ENCODE measurements around the gene MTG2. TPM values are rescaled to one million over a fixed set of nuclear protein-coding genes. Genes with fewer than 3 reads are reported as not detected.

MTG2 gene
- total and polyA plus RNA-seq, 2 of the 13 experiments (the other 11 are each of a cell fraction or from before 2014, with no cell fraction given) = 20.4 to 37.8 TPM

DNA sequence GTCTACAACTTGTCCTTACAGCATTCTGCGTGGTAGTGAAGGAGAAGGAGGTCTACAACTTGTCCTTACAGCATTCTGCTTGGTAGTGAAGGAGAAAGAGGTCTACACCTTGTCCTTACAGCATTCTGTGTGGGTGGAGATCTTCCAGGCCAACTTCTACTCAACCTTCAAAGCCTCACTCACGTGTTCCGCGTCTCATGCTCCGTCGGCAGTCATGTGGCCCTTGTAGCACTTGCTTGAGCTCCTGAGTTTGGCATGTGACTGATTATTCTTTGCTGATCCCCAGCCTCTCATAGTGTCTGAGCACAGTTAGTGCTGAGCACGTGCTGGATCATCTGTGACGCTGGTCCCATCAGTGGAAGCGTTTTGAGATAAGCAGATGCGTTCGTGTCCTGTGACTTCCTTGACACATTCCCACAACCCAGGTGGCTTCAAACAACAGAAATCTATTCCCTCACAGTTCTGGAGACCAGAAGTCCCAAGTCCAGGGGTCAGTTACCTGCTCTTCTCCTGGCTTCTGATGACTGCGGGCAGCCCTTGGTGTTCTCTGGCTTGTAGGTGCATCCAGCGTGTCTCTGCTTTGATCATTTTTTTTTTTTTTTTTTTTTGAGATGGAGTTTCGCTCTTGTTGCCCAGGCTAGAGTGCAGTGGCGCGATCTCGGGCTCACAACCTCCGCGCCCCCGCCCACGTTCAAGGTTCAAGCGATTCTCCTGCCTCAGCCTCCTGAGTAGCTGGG, 36.6 kb upstream of the MTG2 start (continued):
- TF ChIP-seq, protein P1, sequence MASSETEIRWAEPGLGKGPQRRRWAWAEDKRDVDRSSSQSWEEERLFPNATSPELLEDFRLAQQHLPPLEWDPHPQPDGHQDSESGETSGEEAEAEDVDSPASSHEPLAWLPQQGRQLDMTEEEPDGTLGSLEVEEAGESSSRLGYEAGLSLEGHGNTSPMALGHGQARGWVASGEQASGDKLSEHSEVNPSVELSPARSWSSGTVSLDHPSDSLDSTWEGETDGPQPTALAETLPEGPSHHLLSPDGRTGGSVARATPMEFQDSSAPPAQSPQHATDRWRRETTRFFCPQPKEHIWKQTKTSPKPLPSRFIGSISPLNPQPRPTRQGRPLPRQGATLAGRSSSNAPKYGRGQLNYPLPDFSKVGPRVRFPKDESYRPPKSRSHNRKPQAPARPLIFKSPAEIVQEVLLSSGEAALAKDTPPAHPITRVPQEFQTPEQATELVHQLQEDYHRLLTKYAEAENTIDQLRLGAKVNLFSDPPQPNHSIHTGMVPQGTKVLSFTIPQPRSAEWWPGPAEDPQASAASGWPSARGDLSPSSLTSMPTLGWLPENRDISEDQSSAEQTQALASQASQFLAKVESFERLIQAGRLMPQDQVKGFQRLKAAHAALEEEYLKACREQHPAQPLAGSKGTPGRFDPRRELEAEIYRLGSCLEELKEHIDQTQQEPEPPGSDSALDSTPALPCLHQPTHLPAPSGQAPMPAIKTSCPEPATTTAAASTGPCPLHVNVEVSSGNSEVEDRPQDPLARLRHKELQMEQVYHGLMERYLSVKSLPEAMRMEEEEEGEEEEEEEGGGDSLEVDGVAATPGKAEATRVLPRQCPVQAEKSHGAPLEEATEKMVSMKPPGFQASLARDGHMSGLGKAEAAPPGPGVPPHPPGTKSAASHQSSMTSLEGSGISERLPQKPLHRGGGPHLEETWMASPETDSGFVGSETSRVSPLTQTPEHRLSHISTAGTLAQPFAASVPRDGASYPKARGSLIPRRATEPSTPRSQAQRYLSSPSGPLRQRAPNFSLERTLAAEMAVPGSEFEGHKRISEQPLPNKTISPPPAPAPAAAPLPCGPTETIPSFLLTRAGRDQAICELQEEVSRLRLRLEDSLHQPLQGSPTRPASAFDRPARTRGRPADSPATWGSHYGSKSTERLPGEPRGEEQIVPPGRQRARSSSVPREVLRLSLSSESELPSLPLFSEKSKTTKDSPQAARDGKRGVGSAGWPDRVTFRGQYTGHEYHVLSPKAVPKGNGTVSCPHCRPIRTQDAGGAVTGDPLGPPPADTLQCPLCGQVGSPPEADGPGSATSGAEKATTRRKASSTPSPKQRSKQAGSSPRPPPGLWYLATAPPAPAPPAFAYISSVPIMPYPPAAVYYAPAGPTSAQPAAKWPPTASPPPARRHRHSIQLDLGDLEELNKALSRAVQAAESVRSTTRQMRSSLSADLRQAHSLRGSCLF (CRISPR knock-in tag; IDR thresholded peaks at IDR 0.05; ENCODE audit: borderline replicate concordance) = no peak
- no peak for TF ChIP-seq ZNF207 (IDR thresholded peaks at IDR 0.05; ENCODE audit: borderline replicate concordance)
- TF ChIP-seq TAF15 (IDR thresholded peaks at IDR 0.05; ENCODE audit: low read depth, low read length, poor library complexity, severe bottlenecking) = no peak
- no peak for TF ChIP-seq MAFG (CRISPR knock-in tag; IDR thresholded peaks at IDR 0.05)
- no peak for TF ChIP-seq ZSCAN20 (CRISPR knock-in tag; IDR thresholded peaks at IDR 0.05; ENCODE audit: borderline replicate concordance)
- TF ChIP-seq SMARCE1 (IDR thresholded peaks at IDR 0.05; ENCODE audit: borderline replicate concordance) = no peak
- TF ChIP-seq ZNF510 (CRISPR knock-in tag; IDR thresholded peaks at IDR 0.05; ENCODE audit: low read depth) = peak; percentile 71; the same call in 1 of the 2 replicates
- TF ChIP-seq, protein P2, sequence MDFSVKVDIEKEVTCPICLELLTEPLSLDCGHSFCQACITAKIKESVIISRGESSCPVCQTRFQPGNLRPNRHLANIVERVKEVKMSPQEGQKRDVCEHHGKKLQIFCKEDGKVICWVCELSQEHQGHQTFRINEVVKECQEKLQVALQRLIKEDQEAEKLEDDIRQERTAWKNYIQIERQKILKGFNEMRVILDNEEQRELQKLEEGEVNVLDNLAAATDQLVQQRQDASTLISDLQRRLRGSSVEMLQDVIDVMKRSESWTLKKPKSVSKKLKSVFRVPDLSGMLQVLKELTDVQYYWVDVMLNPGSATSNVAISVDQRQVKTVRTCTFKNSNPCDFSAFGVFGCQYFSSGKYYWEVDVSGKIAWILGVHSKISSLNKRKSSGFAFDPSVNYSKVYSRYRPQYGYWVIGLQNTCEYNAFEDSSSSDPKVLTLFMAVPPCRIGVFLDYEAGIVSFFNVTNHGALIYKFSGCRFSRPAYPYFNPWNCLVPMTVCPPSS (IDR thresholded peaks at IDR 0.05) = no peak
- no peak for TF ChIP-seq CEBPB (IDR thresholded peaks at IDR 0.05; ENCODE audit: borderline replicate concordance, low read depth, low read length)
- TF ChIP-seq ATF7 (IDR thresholded peaks at IDR 0.05) = no peak
- TF ChIP-seq ATF7 (CRISPR knock-in tag; IDR thresholded peaks at IDR 0.05) = peak; percentile 41; the same call in 1 of the 2 replicates
- TF ChIP-seq MIXL1 (CRISPR knock-in tag; IDR thresholded peaks at IDR 0.05) = no peak
- peak; percentile 51; the same call in 1 of the 2 replicates for TF ChIP-seq NR2C2 (CRISPR knock-in tag; IDR thresholded peaks at IDR 0.05; ENCODE audit: borderline replicate concordance)
- TF ChIP-seq ZNF446 (CRISPR knock-in tag; IDR thresholded peaks at IDR 0.05) = no peak
- TF ChIP-seq KDM6A (CRISPR knock-in tag; IDR thresholded peaks at IDR 0.05; ENCODE audit: low read depth) = peak; percentile 72; the same call in 1 of the 2 replicates
- no peak; the same call in 1 of the 2 replicates for TF ChIP-seq ZMYM3 (CRISPR knock-in tag; IDR thresholded peaks at IDR 0.05)
- no peak; the same call in 1 of the 2 replicates for TF ChIP-seq HHEX (CRISPR knock-in tag; IDR thresholded peaks at IDR 0.05)
- TF ChIP-seq TCF12 (IDR thresholded peaks at IDR 0.05) = no peak
- TF ChIP-seq TCF12 (CRISPR knock-in tag; IDR thresholded peaks at IDR 0.05) = no peak
- no peak for TF ChIP-seq ZNF670 (CRISPR knock-in tag; IDR thresholded peaks at IDR 0.05; ENCODE audit: borderline replicate concordance)
- no peak for TF ChIP-seq ATF1 (CRISPR knock-in tag; IDR thresholded peaks at IDR 0.05)
- TF ChIP-seq, protein P3, sequence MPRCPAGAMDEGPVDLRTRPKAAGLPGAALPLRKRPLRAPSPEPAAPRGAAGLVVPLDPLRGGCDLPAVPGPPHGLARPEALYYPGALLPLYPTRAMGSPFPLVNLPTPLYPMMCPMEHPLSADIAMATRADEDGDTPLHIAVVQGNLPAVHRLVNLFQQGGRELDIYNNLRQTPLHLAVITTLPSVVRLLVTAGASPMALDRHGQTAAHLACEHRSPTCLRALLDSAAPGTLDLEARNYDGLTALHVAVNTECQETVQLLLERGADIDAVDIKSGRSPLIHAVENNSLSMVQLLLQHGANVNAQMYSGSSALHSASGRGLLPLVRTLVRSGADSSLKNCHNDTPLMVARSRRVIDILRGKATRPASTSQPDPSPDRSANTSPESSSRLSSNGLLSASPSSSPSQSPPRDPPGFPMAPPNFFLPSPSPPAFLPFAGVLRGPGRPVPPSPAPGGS (CRISPR knock-in tag; IDR thresholded peaks at IDR 0.05) = peak; percentile 90; the same call in 1 of the 2 replicates
- TF ChIP-seq ZNF720 (CRISPR knock-in tag; IDR thresholded peaks at IDR 0.05) = no peak
- no peak for TF ChIP-seq HMGA1 (CRISPR knock-in tag; conservative IDR thresholded peaks at IDR 0.05)
- no peak for TF ChIP-seq ZNF761 (CRISPR knock-in tag; conservative IDR thresholded peaks at IDR 0.05)
- peak; percentile 53; the same call in 1 of the 2 replicates for TF ChIP-seq TBX3 (IDR thresholded peaks at IDR 0.05; ENCODE audit: borderline replicate concordance)

All from HepG2 (cell line).